GM12873 (cell line): ENCODE results near the gene SLC16A9.

ENCODE experiments used
- CTCF ChIP-seq: IDR thresholded peaks from 2 replicates; pipeline ENCODE4 v1.5.1; 2012; ENCODE audit warnings: low read depth, mild to moderate bottlenecking, moderate library complexity, low read length, control low read depth; ENCODE audit not compliant: insufficient read depth; ENCODE audit errors: missing control alignments

The SLC16A9 gene

GRCh38 chr10:59644841-59645240 lies 64.8 kb downstream of the SLC16A9 start:
- no peak for TF ChIP-seq CTCF

GRCh38 chr10:59635502-59636290 lies 74.0 kb downstream of the SLC16A9 start:
- no peak for TF ChIP-seq CTCF

- TF ChIP-seq CTCF: no peak
Measured at GRCh38 chr10:59634102-59634501, 75.5 kb downstream of the SLC16A9 start.

- peak; percentile 7 for TF ChIP-seq CTCF
Measured at GRCh38 chr10:59633063-59633462, 76.6 kb downstream of the SLC16A9 start.

- TF ChIP-seq CTCF: no peak
Measured at GRCh38 chr10:59631882-59632807, 77.5 kb downstream of the SLC16A9 start.

GRCh38 chr10:59631237-59631636 lies 78.4 kb downstream of the SLC16A9 start:
- TF ChIP-seq CTCF: no peak

GRCh38 chr10:59628965-59629364 lies 80.7 kb downstream of the SLC16A9 start:
- no peak for TF ChIP-seq CTCF
